Stomach smooth muscle (tissue), 2 donors: Measurements from ENCODE around the gene CS.
A peak's percentile ranks its signal among the peaks of the same experiment; 100 is the strongest.

ENCODE experiments used
- H3K27ac ChIP-seq: one replicate; pipeline ENCODE4 v1.7.0; 2013; ENCODE audit warnings: mild to moderate bottlenecking, low read length, inconsistent platforms
- H3K27me3 ChIP-seq, 2 donors: one replicate each; pipeline ENCODE4 v1.7.0; 2013; ENCODE audit warnings: low read length in 2 of 2; ENCODE audit not compliant: insufficient read depth in 2 of 2, control insufficient read depth in 1 of 2
- H3K36me3 ChIP-seq, 2 donors: one replicate each; pipeline ENCODE4 v1.7.0; 2013; ENCODE audit warnings: low read length in 2 of 2; ENCODE audit not compliant: control insufficient read depth in 2 of 2, insufficient read depth in 2 of 2
- H3K4me1 ChIP-seq: one replicate; pipeline ENCODE4 v1.7.0; 2013; ENCODE audit warnings: low read length; ENCODE audit not compliant: control insufficient read depth, insufficient read depth
- H3K4me3 ChIP-seq, 2 donors: one replicate each; pipeline ENCODE4 v1.7.0; 2013; ENCODE audit warnings: low read length in 2 of 2
- H3K9ac ChIP-seq, 2 donors: one replicate each; pipeline ENCODE4 v1.7.0; 2013; ENCODE audit warnings: low read length in 2 of 2, mild to moderate bottlenecking in 1 of 2
- H3K9me3 ChIP-seq, 2 donors: one replicate each; pipeline ENCODE4 v1.7.0; 2013; ENCODE audit warnings: low read length in 2 of 2; ENCODE audit not compliant: control insufficient read depth in 2 of 2
- donor health status: healthy.
- donor health status: Pancreatic carcinoma.

The CS gene

DNA sequence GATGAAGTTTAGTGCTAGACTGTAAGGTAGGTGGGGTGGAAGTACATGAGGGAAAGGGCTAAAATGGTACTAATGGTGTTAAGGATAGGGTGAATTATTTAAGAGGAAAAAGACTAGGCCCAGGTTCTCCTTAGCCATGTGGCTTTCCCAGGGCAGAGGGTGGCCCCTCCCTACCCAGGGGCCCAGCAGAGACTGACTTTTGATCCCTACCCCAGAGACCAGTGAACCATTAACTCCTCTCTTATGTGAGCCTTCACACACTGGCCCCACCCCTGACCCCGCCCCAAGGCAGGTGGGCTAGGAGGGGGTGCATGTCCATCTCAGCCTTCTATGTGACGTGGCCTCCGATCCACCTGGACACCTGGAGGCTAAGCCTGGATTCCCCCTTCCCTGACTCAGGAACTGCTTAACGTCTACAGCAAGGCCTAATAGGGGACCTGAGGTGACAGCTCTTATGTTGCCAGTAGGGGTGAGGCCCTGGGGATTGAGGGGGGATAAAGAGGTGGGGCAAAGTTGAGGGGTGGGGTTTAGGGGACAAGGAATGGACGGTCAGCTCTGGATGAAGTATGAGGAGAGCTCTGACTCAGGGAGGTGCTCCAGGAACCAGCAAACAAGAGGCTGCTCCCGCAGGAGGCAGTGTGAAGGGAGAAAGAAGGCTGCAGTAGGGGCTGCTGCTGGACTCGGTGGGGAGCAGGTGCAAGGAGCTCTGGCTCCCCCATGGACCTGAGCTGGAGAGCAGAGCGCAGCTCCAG lies 69.5 kb downstream of the CS start:
- Histone ChIP-seq H3K9me3 (no peaks in the 10 kb centered on the region), H3K27ac (no peak overlapping the region), H3K4me1 (no peaks in the 10 kb centered on the region), H3K27me3 (no peaks in the 10 kb centered on the region), H3K36me3 (peaks cover 0 to 7% of the 10 kb centered on the region in 2 donors), H3K4me3 (no peak overlapping the region), H3K9ac (no peak overlapping the region)

DNA sequence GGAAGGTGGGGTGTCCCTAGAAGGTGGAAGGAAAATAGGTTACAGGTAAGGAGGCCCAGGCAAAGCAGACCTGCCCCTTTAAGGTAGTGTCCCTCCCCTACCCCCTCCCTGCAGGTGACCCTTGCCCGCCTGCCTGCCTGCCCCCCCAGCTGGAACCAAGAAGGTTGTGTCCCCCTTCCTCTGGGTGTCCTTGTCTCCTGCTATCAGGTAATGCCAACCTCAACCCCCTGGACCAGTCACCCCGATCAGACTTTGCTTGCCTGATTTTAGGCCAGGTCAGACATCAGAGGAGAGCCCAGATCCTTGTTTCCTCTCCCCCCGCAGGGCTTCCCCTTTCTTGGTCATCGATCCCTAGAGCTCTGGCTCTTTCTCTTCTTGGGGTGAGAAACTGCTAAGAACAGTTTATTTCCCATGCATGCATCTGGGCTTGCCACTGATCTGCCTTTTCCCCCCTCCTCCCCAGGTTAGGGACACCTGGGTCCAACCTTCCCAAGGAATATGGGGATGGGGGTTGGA lies 70.2 kb downstream of the CS start, which contains the start of gene SLC39A5:
TSS of gene SLC39A5 (plus strand) at position 136 of the 516 bp plus-strand sequence. CDS start 1,224 bp downstream, outside the sequence.
- peaks cover 0 to 10% of the 10 kb centered on the region in 2 donors for H3K36me3 ChIP-seq
- H3K4me1 ChIP-seq: peaks cover 3% of the 10 kb centered on the region
- H3K9me3 ChIP-seq: no peaks in the 10 kb centered on the region
- no peak within 1 kb of the TSS for H3K4me3 ChIP-seq
- no peak within 1 kb of the TSS for H3K9ac ChIP-seq
- H3K27ac ChIP-seq: no peak within 1 kb of the TSS
- H3K27me3 ChIP-seq: no peaks in the 10 kb centered on the region

DNA sequence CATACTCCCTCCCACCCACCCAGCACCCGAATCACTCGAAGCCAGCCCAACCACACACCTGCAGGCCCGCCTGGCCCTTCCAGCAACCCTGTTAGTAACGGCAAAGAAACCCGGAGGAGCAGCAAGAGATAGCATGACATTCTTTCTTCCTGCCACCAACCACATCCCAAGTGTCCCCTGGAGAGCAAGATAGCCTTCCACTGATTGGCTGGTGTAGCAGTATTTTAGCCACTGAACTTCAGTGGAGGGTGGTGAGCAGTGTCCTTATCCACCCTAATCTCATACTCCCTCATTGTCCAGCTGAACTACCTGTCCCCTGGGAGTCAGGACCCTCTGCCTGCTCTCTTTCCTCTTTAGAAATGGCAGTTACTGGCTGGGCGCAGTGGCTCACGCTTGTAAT lies 71.0 kb downstream of the CS start:
- Histone ChIP-seq H3K4me3 (no peak overlapping the region), H3K27ac (no peak overlapping the region), H3K36me3 (peaks cover 0 to 10% of the 10 kb centered on the region in 2 donors), H3K4me1 (peaks cover 9% of the 10 kb centered on the region), H3K9ac (no peak overlapping the region), H3K27me3 (no peaks in the 10 kb centered on the region), H3K9me3 (no peaks in the 10 kb centered on the region)

- Histone ChIP-seq H3K9me3 (no peaks in the 10 kb centered on the region), H3K9ac (peak overlapping the region; percentile 81 to 88), H3K36me3 (peaks cover 0 to 10% of the 10 kb centered on the region in 2 donors), H3K27ac (peak overlapping the region; percentile 84), H3K4me3 (peak overlapping the region; percentile 84 to 89), H3K27me3 (no peaks in the 10 kb centered on the region), H3K4me1 (peaks cover 40% of the 10 kb centered on the region)
Measured at GRCh38 chr12:56224954-56225353, 75.2 kb downstream of the CS start.

DNA sequence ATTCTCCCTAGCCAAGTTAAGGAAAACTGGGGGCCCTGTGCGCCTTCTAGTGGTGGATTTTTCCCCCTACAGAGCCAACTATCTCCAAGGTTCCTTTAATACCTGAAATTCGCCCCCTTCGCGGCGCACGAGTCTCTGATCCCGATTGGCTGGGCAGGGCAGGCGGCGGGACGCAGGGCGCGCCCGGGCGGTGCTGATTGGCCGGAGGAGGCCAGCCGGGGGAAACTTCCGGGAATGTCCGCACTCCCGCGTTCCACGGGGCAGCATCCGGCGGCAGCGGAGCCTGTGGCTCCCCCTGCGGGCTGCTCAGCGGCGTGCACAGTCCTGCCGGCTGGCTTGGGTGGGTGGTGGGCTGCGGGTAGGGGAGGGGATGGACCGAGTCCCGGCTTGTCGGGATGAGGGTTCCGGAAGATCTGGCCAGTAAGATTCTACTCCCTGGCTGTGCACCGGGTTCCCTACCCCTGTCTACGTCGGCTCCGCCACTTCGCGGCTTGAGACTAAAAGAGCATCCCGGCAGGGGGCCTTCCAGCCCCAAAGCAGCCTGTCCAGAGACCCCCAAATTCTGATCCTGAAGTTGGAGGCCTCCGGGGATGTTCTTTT lies 75.9 kb downstream of the CS start, which contains the start of gene NABP2:
TSS of gene NABP2 (plus strand) at position 241 of the 600 bp plus-strand sequence. CDS start 515 bp downstream, outside the sequence.
- peak within 1 kb of the TSS; percentile 84 to 89 for H3K4me3 ChIP-seq
- peak within 1 kb of the TSS; percentile 84 for H3K27ac ChIP-seq
- H3K9me3 ChIP-seq: no peaks in the 10 kb centered on the region
- peak within 1 kb of the TSS; percentile 81 to 88 for H3K9ac ChIP-seq
- no peaks in the 10 kb centered on the region for H3K27me3 ChIP-seq
- H3K36me3 ChIP-seq: peaks cover 0 to 9% of the 10 kb centered on the region in 2 donors
- peaks cover 46% of the 10 kb centered on the region for H3K4me1 ChIP-seq

DNA sequence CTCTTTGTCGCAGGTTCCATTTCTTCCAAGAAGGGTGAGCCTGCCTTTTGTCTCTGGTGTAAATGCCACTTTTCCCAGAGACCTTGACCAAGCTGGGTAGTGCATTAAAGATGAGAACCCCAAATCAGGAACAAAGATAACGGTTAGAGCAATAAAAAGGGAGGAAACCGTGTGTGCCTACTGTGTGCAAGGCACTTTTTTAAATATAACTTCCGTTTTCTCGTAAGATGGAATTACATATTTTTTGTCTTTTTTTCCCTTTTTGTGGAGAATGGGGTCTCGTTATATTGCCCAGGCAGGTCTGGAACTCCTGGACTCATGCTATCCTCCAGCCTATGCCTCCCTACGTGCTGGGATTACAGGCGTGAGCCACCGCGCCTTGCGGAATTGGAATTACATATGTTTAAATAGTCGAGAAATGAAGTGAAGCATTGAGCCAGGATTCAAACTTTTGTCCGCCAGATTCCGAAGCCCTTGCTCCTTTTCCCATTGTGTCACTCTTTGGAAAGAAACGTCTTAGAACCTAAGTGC lies 76.5 kb downstream of the CS start:
- Histone ChIP-seq H3K27me3 (no peaks in the 10 kb centered on the region), H3K4me3 (peak overlapping the region; percentile 72 to 84), H3K4me1 (peaks cover 46% of the 10 kb centered on the region), H3K27ac (peak overlapping the region; percentile 84), H3K9ac (peak overlapping the region; percentile 55 to 74), H3K9me3 (no peaks in the 10 kb centered on the region), H3K36me3 (peaks cover 0 to 7% of the 10 kb centered on the region in 2 donors)

GRCh38 chr12:56222531-56222895 lies 77.6 kb downstream of the CS start:
- H3K4me3 ChIP-seq: peak overlapping the region; percentile 85 to 87
- H3K9me3 ChIP-seq: no peaks in the 10 kb centered on the region
- H3K27ac ChIP-seq: peak overlapping the region; percentile 97
- no peaks in the 10 kb centered on the region for H3K27me3 ChIP-seq
- peak overlapping the region; percentile 92 to 93 for H3K9ac ChIP-seq
- H3K4me1 ChIP-seq: peaks cover 46% of the 10 kb centered on the region
- H3K36me3 ChIP-seq: peaks cover 0 to 7% of the 10 kb centered on the region in 2 donors

GRCh38 chr12:56221757-56222530 lies 78.2 kb downstream of the CS start, which contains the start of gene RNF41:
RNF41 (minus strand) TSS chr12:56221922; CDS start chr12:56214047, 7,875 bp downstream.
- Histone ChIP-seq H3K9ac (peak within 1 kb of the TSS; percentile 92 to 93), H3K4me3 (peak within 1 kb of the TSS; percentile 85 to 87), H3K36me3 (peaks cover 0 to 7% of the 10 kb centered on the region in 2 donors), H3K4me1 (peaks cover 46% of the 10 kb centered on the region), H3K27me3 (no peaks in the 10 kb centered on the region), H3K9me3 (no peaks in the 10 kb centered on the region), H3K27ac (peak within 1 kb of the TSS; percentile 97)
